ENCODE measurements around the gene ANKRD13B.

Gene ANKRD13B

GRCh38 chr17:29591737-29592608, 959 bp upstream of the ANKRD13B start (continued):
- TF ChIP-seq GLI2 (tag by site-specific recombination; IDR thresholded peaks at IDR 0.05; ENCODE audit: borderline replicate concordance, low read depth), result no peak
- no peak for TF ChIP-seq ZNF114 (tag by site-specific recombination; IDR thresholded peaks at IDR 0.05)
- no peak for TF ChIP-seq ZNF837 (tag by site-specific recombination; IDR thresholded peaks at IDR 0.05)
- peak; percentile 86 for TF ChIP-seq ZNF660 (tag by site-specific recombination; IDR thresholded peaks at IDR 0.05)
- TF ChIP-seq ZBTB7A (tag by site-specific recombination; IDR thresholded peaks at IDR 0.05; ENCODE audit: low read depth), result peak; percentile 73; the same call in 1 of the 2 replicates
- no peak for TF ChIP-seq ZNF148 (tag by site-specific recombination; IDR thresholded peaks at IDR 0.05; ENCODE audit: borderline replicate concordance)
- TF ChIP-seq ZBTB8A (tag by site-specific recombination; IDR thresholded peaks at IDR 0.05), result peak; percentile 95
- peak; percentile 61; the same call in 1 of the 2 replicates for TF ChIP-seq ZFP37 (tag by site-specific recombination; IDR thresholded peaks at IDR 0.05)
- TF ChIP-seq ZNF157 (tag by site-specific recombination; IDR thresholded peaks at IDR 0.05), result 0 out of 2 replicates have a peak, but pooled peaks have one; percentile 6
- peak; percentile 50; the same call in 1 of the 2 replicates for TF ChIP-seq ZNF843 (tag by site-specific recombination; IDR thresholded peaks at IDR 0.05)
- TF ChIP-seq ZNF19 (tag by site-specific recombination; IDR thresholded peaks at IDR 0.05; ENCODE audit: low read depth), result no peak
- no peak for TF ChIP-seq ZNF202 (tag by site-specific recombination; IDR thresholded peaks at IDR 0.05; ENCODE audit: borderline replicate concordance)
- peak; percentile 92 for TF ChIP-seq GLIS2 (tag by site-specific recombination; IDR thresholded peaks at IDR 0.05)

- CTCF ChIA-PET, result interaction anchor here (0.5 to 5.1 kb wide), 17 partner anchors 11 to 500 kb away, joined by 3 to 74 read pairs (median 4); partner anchors contain the start of gene SSH2
- no peaks in the 10 kb centered on the region for H3K36me3 ChIP-seq (ENCODE audit: control insufficient read depth in 2 of 2, insufficient read depth in 1 of 2, low read length in 2 of 2)
- H3K27ac ChIP-seq (ENCODE audit: extremely low read depth, low read depth, low read length), result peak overlapping the region; percentile 72; the same call in 1 of the 2 replicates
- peak overlapping the region; percentile 67 for H3K4me3 ChIP-seq (ENCODE audit: low read depth, low read length)
- H3K9me3 ChIP-seq (ENCODE audit: control insufficient read depth, insufficient read depth, low read depth, low read length), result no peaks in the 10 kb centered on the region
- H3K4me1 ChIP-seq (ENCODE audit: control insufficient read depth, insufficient read depth, low read length), result peaks cover 43% of the 10 kb centered on the region
- POLR2A ChIA-PET, result interaction anchor here (1.2 to 2.1 kb wide), 4 partner anchors 13 to 204 kb away, joined by 4 to 11 read pairs (median 5); partner anchors contain the start of genes CORO6 and TAOK1
- TF ChIP-seq KLF16 (tag by site-specific recombination; IDR thresholded peaks at IDR 0.05) (no peak), GFI1B (tag by site-specific recombination; IDR thresholded peaks at IDR 0.05) (no peak), ZNF660 (tag by site-specific recombination; IDR thresholded peaks at IDR 0.05) (no peak), ZNF239 (tag by site-specific recombination; IDR thresholded peaks at IDR 0.05) (no peak), PRDM1 (tag by site-specific recombination; IDR thresholded peaks at IDR 0.05) (no peak), ZNF362 (tag by site-specific recombination; IDR thresholded peaks at IDR 0.05) (no peak), ZNF202 (tag by site-specific recombination; IDR thresholded peaks at IDR 0.05; ENCODE audit: borderline replicate concordance) (no peak), ZEB2 (tag by site-specific recombination; IDR thresholded peaks at IDR 0.05) (0 out of 2 replicates have a peak, but pooled peaks have one; percentile 30), BCL11B (tag by site-specific recombination; IDR thresholded peaks at IDR 0.05; ENCODE audit: low read depth) (no peak), GLIS1 (tag by site-specific recombination; IDR thresholded peaks at IDR 0.05) (peak; percentile 65), KLF10 (tag by site-specific recombination; IDR thresholded peaks at IDR 0.05) (no peak), ZNF19 (tag by site-specific recombination; IDR thresholded peaks at IDR 0.05; ENCODE audit: low read depth) (no peak), PRDM10 (tag by site-specific recombination; IDR thresholded peaks at IDR 0.05) (0 out of 2 replicates have a peak, but pooled peaks have one; percentile 12), CTCF (tag by site-specific recombination; IDR thresholded peaks at IDR 0.05) (peak; percentile 73)
These were observed 923 bp downstream of the ANKRD13B start for GRCh38 chr17:29593591-29594518.
